Measurements from ENCODE around the gene ICAM5. TPM values are rescaled to one million over a fixed set of nuclear protein-coding genes. Genes with fewer than 3 reads are reported as not detected.
A peak's percentile ranks its signal among the peaks of the same experiment; 100 is the strongest.

The ICAM5 gene
- polyA plus RNA-seq, 1 donor (not counting 4 experiments of a cell fraction or from before 2014, with no cell fraction given), result 0.20 TPM

- H2AFZ ChIP-seq (ENCODE audit: control insufficient read depth, low read length), result peak overlapping the region; percentile 90
- TF ChIP-seq EZH2 (IDR thresholded peaks at IDR 0.05; ENCODE audit: low read length) (no peak), CTCF (optimal IDR thresholded peaks at IDR 0.05 in 1 of 3, IDR thresholded peaks at IDR 0.05 in 1 of 3, conservative IDR thresholded peaks at IDR 0.05 in 1 of 3; ENCODE audit: extremely low read depth in 1 of 3, insufficient read depth in 2 of 3, low read length in 3 of 3) (peak in 2 of 3 experiments; percentile 7 to 9)
- no peak for DNase-seq (ENCODE audit: low read depth, low spot score)
Observed at GRCh38 chr19:10332158-10332964, 42.6 kb downstream of the ICAM5 start.

GRCh38 chr19:10332965-10333757, 43.4 kb downstream of the ICAM5 start, which contains the start of gene RAVER1:
Gene RAVER1 (minus strand): TSS chr19:10333529. CDS start chr19:10333507, 22 bp downstream.
- Histone ChIP-seq H4K20me1 (ENCODE audit: control insufficient read depth, extremely low read depth, insufficient read depth, low read length) (no peaks in the 10 kb centered on the region), H3K9me3 (ENCODE audit: control insufficient read depth, low read depth, low read length) (no peaks in the 10 kb centered on the region), H3K4me2 (ENCODE audit: control insufficient read depth, extremely low read depth, insufficient read depth, low read depth, low read length) (peak within 1 kb of the TSS; percentile 99), H3K4me1 (ENCODE audit: control insufficient read depth, extremely low read depth, insufficient read depth, low read length) (peaks cover 19% of the 10 kb centered on the region), H3K36me3 (ENCODE audit: control insufficient read depth in 2 of 2, extremely low read depth in 1 of 2, insufficient read depth in 2 of 2, low read length in 2 of 2) (peaks cover 7 to 14% of the 10 kb centered on the region in 2 experiments), H3K9ac (ENCODE audit: control insufficient read depth, extremely low read depth, insufficient read depth, low read length) (peak within 1 kb of the TSS; percentile 84), H3K79me2 (ENCODE audit: control insufficient read depth, insufficient read depth, low read length) (peaks cover 36% of the 10 kb centered on the region), H2AFZ (ENCODE audit: control insufficient read depth, low read length) (peak within 1 kb of the TSS; percentile 94), H3K27me3 (ENCODE audit: control insufficient read depth, extremely low read depth, insufficient read depth, low read length) (no peaks in the 10 kb centered on the region), H3K9me1 (ENCODE audit: control insufficient read depth, extremely low read depth, insufficient read depth, low read length) (no peaks in the 10 kb centered on the region), H3K4me3 (ENCODE audit: control insufficient read depth in 2 of 3, extremely low read depth in 1 of 3, insufficient read depth in 2 of 3, low read depth in 1 of 3, low read length in 3 of 3) (peak within 1 kb of the TSS; percentile 70 to 94 (median 92)), H3K27ac (ENCODE audit: control insufficient read depth, insufficient read depth, low read length) (peak within 1 kb of the TSS; percentile 82)
- peak; percentile 55 for FAIRE-seq
- TF ChIP-seq EZH2 (IDR thresholded peaks at IDR 0.05; ENCODE audit: low read length) (no peak), CTCF (optimal IDR thresholded peaks at IDR 0.05 in 1 of 3, IDR thresholded peaks at IDR 0.05 in 1 of 3, conservative IDR thresholded peaks at IDR 0.05 in 1 of 3; ENCODE audit: extremely low read depth in 1 of 3, insufficient read depth in 2 of 3, low read length in 3 of 3) (no peak)
- DNase-seq (ENCODE audit: low read depth, low spot score), result peak; percentile 89
- dilution Hi-C loops (cut with MboI; ENCODE audit: extremely low pct_ligation_motif_present, low sequenced_read_pairs), result no loop called here

More at GRCh38 chr19:10332158-10332964, 42.6 kb downstream of the ICAM5 start:
- Histone ChIP-seq H3K4me1 (ENCODE audit: control insufficient read depth, extremely low read depth, insufficient read depth, low read length) (peaks cover 19% of the 10 kb centered on the region), H3K27ac (ENCODE audit: control insufficient read depth, insufficient read depth, low read length) (peak overlapping the region; percentile 82), H3K9me3 (ENCODE audit: control insufficient read depth, low read depth, low read length) (no peaks in the 10 kb centered on the region), H3K36me3 (ENCODE audit: control insufficient read depth in 2 of 2, extremely low read depth in 1 of 2, insufficient read depth in 2 of 2, low read length in 2 of 2) (peaks cover 12 to 22% of the 10 kb centered on the region in 2 experiments), H3K4me2 (ENCODE audit: control insufficient read depth, extremely low read depth, insufficient read depth, low read depth, low read length) (peak overlapping the region; percentile 79), H4K20me1 (ENCODE audit: control insufficient read depth, extremely low read depth, insufficient read depth, low read length) (no peaks in the 10 kb centered on the region), H3K79me2 (ENCODE audit: control insufficient read depth, insufficient read depth, low read length) (peaks cover 36% of the 10 kb centered on the region), H3K9me1 (ENCODE audit: control insufficient read depth, extremely low read depth, insufficient read depth, low read length) (no peaks in the 10 kb centered on the region), H3K27me3 (ENCODE audit: control insufficient read depth, extremely low read depth, insufficient read depth, low read length) (no peaks in the 10 kb centered on the region), H3K9ac (ENCODE audit: control insufficient read depth, extremely low read depth, insufficient read depth, low read length) (peak overlapping the region; percentile 84), H3K4me3 (ENCODE audit: control insufficient read depth in 2 of 3, extremely low read depth in 1 of 3, insufficient read depth in 2 of 3, low read depth in 1 of 3, low read length in 3 of 3) (peak overlapping the region; percentile 70 to 94 (median 92))
- FAIRE-seq, result no peak
- dilution Hi-C loops (cut with MboI; ENCODE audit: extremely low pct_ligation_motif_present, low sequenced_read_pairs), result no loop called here

All from keratinocyte (primary cell).